ENCODE measurements around the gene HSD17B12. TPM values are rescaled to one million over a fixed set of nuclear protein-coding genes. Genes with fewer than 3 reads are reported as not detected.
A peak's percentile ranks its signal among the peaks of the same experiment; 100 is the strongest.

HSD17B12 gene
- total RNA-seq, 1 donor, result 148 TPM

GRCh38 chr11:43772733-43773132 is 92.2 kb downstream of the HSD17B12 start:
- H3K4me3 ChIP-seq (ENCODE audit: low read depth, low read length), result no peak overlapping the region
- no peak for TF ChIP-seq CTCF (IDR thresholded peaks at IDR 0.05; ENCODE audit: insufficient read depth, low read depth, low read length)
- no peak for DNase-seq (ENCODE audit: low read depth)

DNA sequence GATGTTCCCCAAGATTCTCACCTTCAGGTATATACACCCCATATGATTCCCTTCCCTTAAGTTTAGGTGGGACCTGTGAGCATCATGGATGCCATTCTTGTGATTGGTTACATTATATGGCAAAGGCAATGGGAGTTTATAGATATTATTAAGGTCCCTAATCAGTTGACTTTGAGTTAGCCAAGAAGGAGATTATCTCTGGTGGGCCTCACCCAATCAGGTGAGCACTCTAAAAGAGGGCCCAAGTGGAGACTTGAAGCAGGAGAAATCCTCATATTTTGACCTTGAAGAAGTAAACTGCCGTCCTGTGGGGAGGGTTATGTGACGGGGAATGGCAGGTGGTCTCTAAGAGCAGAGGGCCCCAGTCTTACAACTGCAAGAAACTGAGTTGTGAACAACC is 94.2 kb downstream of the HSD17B12 start:
- TF ChIP-seq CTCF (IDR thresholded peaks at IDR 0.05; ENCODE audit: insufficient read depth, low read depth, low read length), result no peak
- DNase-seq (ENCODE audit: low read depth), result no peak
- no peak overlapping the region for H3K4me3 ChIP-seq (ENCODE audit: low read depth, low read length)

GRCh38 chr11:43779306-43779705 is 98.8 kb downstream of the HSD17B12 start:
- DNase-seq (ENCODE audit: low read depth), result no peak
- no peak for TF ChIP-seq CTCF (IDR thresholded peaks at IDR 0.05; ENCODE audit: insufficient read depth, low read depth, low read length)
- H3K4me3 ChIP-seq (ENCODE audit: low read depth, low read length), result no peak overlapping the region

GRCh38 chr11:43784301-43784700 is 103.8 kb downstream of the HSD17B12 start:
- no peak for TF ChIP-seq CTCF (IDR thresholded peaks at IDR 0.05; ENCODE audit: insufficient read depth, low read depth, low read length)
- H3K4me3 ChIP-seq (ENCODE audit: low read depth, low read length), result no peak overlapping the region
- DNase-seq (ENCODE audit: low read depth), result no peak

- no peak overlapping the region for H3K4me3 ChIP-seq (ENCODE audit: low read depth, low read length)
- DNase-seq (ENCODE audit: low read depth), result peak; percentile 53
- TF ChIP-seq CTCF (IDR thresholded peaks at IDR 0.05; ENCODE audit: insufficient read depth, low read depth, low read length), result no peak
Measured at GRCh38 chr11:43784866-43785265, 104.3 kb downstream of the HSD17B12 start.

DNA sequence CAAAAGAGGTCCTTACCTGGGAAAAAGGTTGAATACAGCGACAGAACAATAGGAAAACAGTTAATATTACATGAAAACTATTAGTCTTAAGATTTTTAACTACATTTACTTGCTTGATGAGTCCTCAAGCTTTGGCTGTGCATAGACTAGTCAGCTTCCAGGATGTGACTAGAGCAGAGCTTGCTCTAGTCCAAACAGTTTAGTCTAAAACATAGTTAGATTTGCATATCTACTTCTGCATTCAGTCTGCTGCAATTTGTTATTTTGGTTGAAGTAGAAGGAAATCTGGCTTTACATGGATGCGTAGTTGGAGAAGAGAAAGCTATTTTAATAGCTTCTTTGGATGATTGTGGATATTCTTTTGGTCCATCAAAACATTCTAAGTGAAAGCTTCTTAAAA is 104.8 kb downstream of the HSD17B12 start:
- DNase-seq (ENCODE audit: low read depth), result no peak
- no peak overlapping the region for H3K4me3 ChIP-seq (ENCODE audit: low read depth, low read length)
- no peak for TF ChIP-seq CTCF (IDR thresholded peaks at IDR 0.05; ENCODE audit: insufficient read depth, low read depth, low read length)

DNA sequence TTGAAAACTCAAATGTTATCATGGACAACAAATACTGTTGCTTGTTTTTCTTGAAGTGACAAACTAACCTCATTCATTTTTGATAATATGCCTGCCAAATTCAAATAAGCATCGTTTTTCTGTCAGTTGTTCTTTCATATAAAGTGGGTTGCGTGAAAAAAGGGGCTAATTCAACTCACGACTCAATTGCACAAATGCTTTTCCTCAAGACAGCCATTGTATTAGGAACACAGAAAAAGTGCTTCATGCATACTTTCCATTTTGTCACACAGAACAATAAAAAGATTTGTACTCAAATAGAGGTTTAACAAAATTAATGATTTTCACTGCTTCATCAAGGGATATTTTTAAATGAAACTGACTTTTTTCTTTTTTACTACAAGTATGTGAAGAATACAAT is 105.5 kb downstream of the HSD17B12 start:
- no peak for TF ChIP-seq CTCF (IDR thresholded peaks at IDR 0.05; ENCODE audit: insufficient read depth, low read depth, low read length)
- no peak overlapping the region for H3K4me3 ChIP-seq (ENCODE audit: low read depth, low read length)
- DNase-seq (ENCODE audit: low read depth), result no peak
